Activated CD4-positive, alpha-beta T cell treated with anti-CD3 and anti-CD28 coated beads, Interleukin-2, amount 50 U/mL, for 4 hours (primary cell): ENCODE measurements around the gene WDFY3.

Source experiments
- DNase-seq, 2 experiments: peaks; one replicate each; pipeline ENCODE4 v3.0.0-alpha.2; 2020

Gene WDFY3

DNA sequence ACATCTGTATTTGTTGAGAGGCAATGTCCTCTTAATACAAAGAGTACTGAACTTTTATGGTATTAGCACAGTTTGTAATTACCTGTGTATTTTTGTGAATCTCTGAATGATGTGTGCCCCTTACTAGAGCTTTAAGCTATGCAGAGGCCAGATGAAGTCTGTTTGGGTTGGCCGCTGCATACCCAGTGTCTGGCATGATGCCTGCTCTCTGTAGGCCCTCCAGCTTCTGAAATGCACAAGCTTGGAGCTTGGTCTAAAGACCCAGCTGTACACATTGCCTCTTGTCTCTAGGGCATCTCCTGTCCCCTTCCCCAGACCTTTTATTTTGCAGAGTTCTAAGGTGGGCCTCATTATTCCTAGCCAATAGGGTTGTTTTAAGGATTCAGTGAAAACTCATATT lies 315.0 kb downstream of the WDFY3 start:
- DNase-seq = no peak

DNA sequence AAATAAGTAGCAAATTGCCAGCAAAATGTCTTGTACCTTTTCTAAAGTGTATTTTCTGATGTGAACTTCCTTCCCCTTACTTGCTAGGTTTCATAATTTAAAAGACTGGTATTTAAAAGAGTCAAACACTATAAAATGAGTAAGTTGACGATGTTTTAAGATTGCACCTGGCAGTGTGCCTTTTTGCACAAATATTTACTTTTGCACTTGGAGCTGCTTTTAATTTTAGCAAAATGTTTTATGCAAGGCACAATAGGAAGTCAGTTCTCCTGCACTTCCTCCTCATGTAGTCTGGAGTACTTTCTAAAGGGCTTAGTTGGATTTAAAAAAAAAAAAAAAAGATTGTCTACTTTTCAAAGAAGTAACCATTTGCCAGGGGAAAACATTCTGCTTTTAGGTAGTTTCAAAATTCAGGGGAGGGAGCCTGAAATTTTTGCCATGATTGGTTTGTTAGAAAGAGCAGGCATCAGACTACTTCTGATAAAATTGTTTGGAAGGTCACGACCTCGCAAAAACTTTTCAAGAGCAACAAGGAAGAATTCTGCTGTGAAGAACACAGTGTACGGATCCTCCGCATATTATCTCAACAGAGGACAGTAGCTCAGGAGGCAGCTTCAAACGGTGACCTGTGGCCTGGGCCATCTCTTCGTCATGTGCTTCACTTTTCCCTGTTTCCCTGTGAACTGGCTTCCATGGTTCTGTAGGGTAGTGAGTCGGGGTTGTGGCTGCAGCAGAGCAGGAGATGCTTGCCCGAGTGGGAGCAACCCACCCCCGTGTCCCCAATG lies 317.4 kb downstream of the WDFY3 start:
- DNase-seq = no peak

DNA sequence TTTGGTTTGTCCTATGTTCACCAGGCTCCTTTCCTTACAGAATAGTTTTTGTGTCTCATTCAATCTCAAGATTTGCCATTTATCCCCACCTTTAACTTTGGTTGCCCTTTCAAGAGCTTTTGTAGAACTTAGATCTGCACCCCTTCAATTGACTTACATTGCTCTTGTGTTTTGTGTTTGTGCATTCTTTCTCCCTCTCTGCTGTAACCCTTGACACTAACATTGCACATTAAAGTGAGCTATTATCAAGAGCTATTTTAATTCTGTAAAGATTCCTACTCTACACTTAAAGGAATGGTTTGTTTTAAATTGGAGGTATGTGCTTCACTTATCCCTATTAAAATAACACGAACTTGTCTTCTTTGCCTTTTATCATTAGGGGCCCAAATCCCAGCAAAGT lies 318.3 kb downstream of the WDFY3 start:
- no peak for DNase-seq

DNA sequence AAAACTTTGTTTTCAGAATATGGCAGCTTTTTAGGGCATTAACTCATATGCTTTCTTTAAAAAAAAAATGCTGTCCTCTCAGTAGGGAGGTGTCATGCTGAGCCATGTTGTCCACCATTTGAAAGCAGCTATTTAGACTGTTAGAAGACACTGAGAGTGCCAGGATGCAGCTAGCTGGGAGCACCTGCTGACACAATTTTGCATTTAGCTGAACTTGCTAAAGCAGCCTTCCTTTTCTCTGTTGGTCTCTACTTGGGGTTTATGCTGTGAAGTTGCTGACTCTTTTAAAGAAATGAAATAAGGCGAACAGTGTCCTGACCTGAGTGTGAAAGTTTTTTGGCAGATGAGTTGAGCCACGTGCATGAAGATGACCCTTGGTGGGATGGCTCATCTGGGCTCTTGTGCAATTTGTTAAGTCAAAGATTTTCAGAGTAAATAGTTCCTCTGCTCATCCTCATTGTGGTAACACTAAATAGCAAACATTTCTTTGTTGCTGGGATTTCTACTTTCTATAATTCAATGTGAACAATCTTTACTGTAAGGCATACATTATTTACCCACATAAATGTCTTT lies 319.1 kb downstream of the WDFY3 start:
- no peak for DNase-seq

DNA sequence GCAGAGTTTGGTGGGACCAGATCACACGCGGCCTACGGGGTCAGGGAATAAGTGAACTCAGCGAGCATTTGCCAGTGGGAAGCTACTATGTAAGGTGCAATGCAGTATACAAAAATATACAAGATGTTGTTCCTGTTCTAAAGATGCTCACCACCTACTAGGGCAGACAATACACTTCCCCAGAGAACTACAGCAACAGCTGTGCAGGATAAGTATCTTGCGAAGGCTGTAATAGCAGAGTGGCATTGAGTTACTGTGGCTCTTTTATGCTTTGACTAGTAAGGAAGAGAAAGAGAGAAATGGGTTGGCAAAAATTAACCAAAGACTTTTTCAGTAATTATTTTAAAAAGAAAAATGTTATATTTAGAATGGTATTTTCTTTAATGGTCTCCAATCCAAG lies 322.4 kb downstream of the WDFY3 start:
- DNase-seq = no peak

DNA sequence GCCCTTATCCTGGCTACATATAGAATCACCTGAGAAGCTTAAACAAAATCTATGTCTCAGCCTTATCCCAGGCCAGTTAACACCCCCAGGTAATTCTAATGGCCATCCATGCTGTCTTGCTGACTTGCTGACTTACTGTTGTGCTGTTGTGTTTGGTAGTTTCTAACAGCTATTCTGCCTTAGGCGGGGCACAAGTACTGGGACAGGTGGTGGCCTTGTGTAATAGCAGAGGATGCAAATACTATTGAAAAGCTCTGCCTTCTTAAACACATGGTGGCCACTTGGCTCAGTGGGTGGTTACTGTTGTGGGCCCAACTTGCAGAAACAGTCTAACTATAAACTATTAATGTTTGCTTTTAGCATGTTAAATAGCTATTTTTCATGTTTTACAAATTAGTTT lies 327.3 kb downstream of the WDFY3 start:
- DNase-seq = no peak

DNA sequence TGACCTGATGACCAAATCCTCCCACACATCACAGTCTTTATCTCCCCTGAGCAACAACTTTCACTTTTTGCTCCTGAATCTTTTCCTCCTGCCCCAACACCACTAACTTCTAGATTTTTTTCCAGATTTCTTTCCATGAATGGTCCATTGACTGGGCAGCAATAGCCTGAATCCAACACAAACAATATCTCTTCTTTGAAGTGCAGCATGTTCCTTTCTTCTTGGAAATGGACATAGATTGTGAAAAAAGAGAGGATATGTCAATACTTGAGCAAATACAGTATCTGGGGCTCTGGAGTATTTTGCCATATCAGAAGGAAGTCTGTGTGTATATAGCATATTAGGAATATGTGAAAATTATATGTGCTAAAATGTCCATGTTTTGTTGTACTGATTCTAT lies 328.4 kb downstream of the WDFY3 start:
- DNase-seq = no peak

DNA sequence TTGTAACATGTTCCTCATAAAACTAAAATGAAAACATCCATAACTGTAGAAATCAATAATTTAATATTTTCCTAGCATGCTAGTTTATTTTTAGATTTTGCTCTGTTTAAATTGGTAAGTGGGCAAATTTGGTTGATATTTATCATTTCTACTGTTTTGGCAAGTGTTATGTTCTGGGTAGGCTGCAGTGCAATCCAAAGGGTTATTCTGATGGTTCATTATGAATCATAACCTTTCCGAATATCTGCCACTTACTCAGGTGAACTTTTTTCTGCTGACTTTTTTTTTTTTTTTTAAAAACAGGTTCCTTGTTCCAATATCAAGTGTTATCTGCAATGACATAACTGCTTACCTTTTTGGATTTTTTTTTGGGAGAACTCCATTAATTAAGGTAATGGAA lies 331.5 kb downstream of the WDFY3 start:
- DNase-seq = no peak

DNA sequence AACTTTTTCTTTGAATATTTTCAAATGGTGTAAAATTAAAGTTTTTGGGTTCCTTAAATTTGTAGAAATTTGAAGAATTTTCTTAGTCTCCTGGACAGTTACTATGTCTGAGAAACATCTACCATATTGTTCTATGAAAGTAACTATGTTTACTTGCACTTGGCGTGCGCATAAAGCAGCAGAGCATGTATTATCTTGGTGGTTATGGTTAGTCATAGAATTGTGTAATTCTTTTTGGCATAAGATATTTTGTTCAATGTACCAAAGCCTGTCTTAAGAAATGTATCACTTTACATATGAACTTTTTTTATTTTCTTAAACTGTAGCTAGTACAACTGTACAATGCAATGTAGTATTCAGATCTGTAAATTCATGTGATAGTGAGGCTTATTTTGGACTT lies 334.4 kb downstream of the WDFY3 start:
- no peak for DNase-seq

DNA sequence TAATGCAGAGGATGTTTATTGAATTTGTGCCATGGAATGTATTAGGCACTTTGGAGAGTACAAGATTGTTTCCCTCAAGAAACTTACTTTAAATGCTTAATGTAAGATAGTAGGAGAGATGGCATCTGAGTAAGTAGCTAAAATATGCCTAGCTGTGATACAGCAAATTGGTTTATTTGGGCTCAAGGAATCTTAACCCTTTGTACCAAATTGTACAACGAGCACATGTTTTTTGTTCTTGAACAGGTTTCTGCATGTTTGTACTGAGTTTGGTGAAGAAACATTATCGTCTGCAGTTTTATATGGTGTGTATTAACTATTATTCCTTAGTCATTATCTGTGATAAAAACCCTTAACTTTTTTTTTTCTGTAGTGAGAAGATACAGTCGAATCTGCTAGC lies 334.9 kb downstream of the WDFY3 start:
- DNase-seq = no peak

DNA sequence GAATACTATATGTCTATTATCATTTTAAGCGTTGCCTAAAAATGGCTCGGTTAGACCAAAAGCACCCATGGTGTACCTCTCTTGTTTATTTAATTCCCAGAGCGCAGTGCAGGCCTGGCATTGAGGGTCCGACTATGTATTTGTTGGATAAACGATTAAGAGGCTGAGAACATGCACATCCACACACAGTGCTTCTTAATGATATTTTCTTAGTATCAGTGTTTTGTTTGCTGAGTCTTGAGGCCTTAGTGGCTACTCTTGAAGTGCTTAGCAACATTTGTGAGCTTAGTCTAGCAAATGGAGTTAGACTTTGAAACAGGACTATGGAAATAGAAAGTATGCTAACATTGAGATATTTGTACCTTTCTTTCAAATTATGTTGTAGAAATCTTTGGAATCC lies 339.8 kb downstream of the WDFY3 start:
- no peak for DNase-seq

DNA sequence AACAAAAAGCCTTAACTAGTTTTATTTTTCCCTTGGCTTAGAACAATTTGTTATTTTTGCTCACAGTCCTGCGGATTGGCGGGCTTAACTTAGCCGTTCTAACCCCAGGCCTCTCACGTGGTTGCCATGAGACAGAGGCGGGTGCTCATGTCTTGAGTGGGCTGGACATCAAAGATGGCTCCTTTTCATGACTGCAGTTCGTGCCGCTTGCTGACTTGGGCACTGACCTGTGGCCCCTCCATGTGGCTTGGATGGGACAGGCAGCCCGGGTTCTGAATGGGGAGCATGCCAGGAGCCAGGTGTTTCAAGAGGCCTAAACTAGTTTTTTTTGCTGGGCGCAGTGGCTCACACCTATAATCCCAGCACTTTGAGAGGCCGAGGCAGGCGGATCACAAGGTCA lies 342.8 kb downstream of the WDFY3 start:
- DNase-seq = no peak

DNA sequence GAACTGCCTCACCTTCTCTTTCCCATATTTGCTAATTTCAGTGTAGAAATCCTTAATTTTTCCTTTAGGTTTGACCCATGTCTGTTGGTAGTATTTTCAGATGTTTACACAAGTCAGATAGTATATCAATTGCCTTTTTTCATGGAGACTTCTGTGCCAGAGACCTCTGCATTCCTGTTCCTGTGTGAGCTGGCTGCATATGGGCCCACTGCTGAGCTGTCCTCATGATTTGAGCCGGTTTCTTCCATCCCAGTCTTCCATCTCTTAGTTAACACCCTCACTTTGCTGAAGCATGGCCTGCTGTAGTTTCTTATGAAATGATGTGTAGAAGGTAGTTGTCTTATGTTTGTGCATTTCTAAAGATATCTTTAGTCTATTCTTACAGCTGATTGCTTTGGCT lies 343.5 kb downstream of the WDFY3 start:
- DNase-seq = no peak
